Spleen (tissue), 11 donors: ENCODE results near the gene DNMBP. TPM values are rescaled to one million over a fixed set of nuclear protein-coding genes. Genes with fewer than 3 reads are reported as not detected.
"Not testable (repeated sequence)": the region's sequence is repeated elsewhere in the genome, so short reads cannot be mapped to it uniquely, and the experiment has no call there.

Experiments
- DNase-seq: peaks from one replicate; pipeline ENCODE4 v3.0.0-alpha.2; 2020
- H3K27ac ChIP-seq, 8 donors: fragments of 200-600 bp; sonication (generic) in 7 of 8; 1 replicate in 4 of 8; 2 replicates in 4 of 8; pipeline versions ENCODE4 v1.5.0 to v1.8.0; 2016 to 2021; ENCODE audit warnings: inconsistent platforms in 4 of 8, mild to moderate bottlenecking in 4 of 8, moderate library complexity in 1 of 8
- H3K27me3 ChIP-seq, 7 donors: fragments of 200-600 bp; sonication (generic) in 6 of 7; replicated peaks in 1 of 7; 1 replicate in 4 of 7; 2 replicates in 3 of 7; pipeline versions ENCODE4 v1.5.0 to v1.8.0; 2016 to 2021; ENCODE audit warnings: inconsistent platforms in 3 of 7, mild to moderate bottlenecking in 1 of 7
- H3K36me3 ChIP-seq, 6 donors: fragments of 200-600 bp; sonication (generic) in 5 of 6; 1 replicate in 4 of 6; 2 replicates in 2 of 6; pipeline versions ENCODE4 v1.5.0 to v1.8.0; 2016 to 2021; ENCODE audit warnings: inconsistent platforms in 2 of 6
- H3K4me1 ChIP-seq, 6 donors: fragments of 200-600 bp; sonication (generic) in 5 of 6; 1 replicate in 3 of 6; 2 replicates in 3 of 6; pipeline versions ENCODE4 v1.5.0 to v1.8.0; 2016 to 2021; ENCODE audit warnings: inconsistent platforms in 3 of 6
- H3K4me3 ChIP-seq, 8 donors: fragments of 200-600 bp; sonication (generic) in 7 of 8; 1 replicate in 4 of 8; 2 replicates in 4 of 8; pipeline versions ENCODE4 v1.5.0 to v1.8.0; 2016 to 2021; ENCODE audit warnings: inconsistent platforms in 4 of 8, mild to moderate bottlenecking in 4 of 8, moderate library complexity in 2 of 8
- H3K9me3 ChIP-seq, 8 donors: fragments of 200-600 bp; sonication (generic) in 7 of 8; 1 replicate in 4 of 8; 2 replicates in 4 of 8; pipeline versions ENCODE4 v1.5.0 to v1.8.0; 2016 to 2021; ENCODE audit warnings: inconsistent platforms in 4 of 8
- CTCF ChIP-seq, 11 experiments: fragments of 200-600 bp in 7 of 11; fragments of 450-650 bp in 4 of 11; sonication (generic) in 4 of 11; IDR thresholded peaks in 8 of 11; conservative IDR thresholded peaks in 3 of 11; 1 replicate in 7 of 11; 2 replicates in 4 of 11; pipeline versions ENCODE4 v1.4.0 to v1.8.0; 2016 to 2021; ENCODE audit warnings: antibody characterized with exemption in 11 of 11, inconsistent platforms in 4 of 11, mild to moderate bottlenecking in 1 of 11
- POLR2A ChIP-seq, 3 donors: fragments of 450-650 bp; IDR thresholded peaks; one replicate each; pipeline ENCODE4 v1.5.1; 2017; ENCODE audit warnings: antibody characterized with exemption in 3 of 3, mild to moderate bottlenecking in 1 of 3
- POLR2AphosphoS5 ChIP-seq, 3 donors: sonication (generic); formaldehyde crosslinking; IDR thresholded peaks; one replicate each; pipeline ENCODE4 v1.5.1; 2017; ENCODE audit warnings: antibody characterized with exemption in 3 of 3
- WGBS, 5 donors: extraction: QIAGEN DNeasy Blood & Tissue Kit in 3 of 5; methylation state at CpG; one replicate each; pipeline versions ENCODE4 v1.1.5 to v1.1.7; 2013 to 2018; 5-methylcytosine and 5-hydroxymethylcytosine counted together
- intact Hi-C: fragments of 100-400 bp; cut with DNase I; formaldehyde crosslinking; loops from one replicate; pipeline ENCODE4 v1.15.0; 2023; ENCODE audit warnings: low total_unique reads
- polyA plus RNA-seq, 3 donors: library from polyadenylated mRNA; stranded (reverse); fragments of 200-250 nt; gene quantifications; one replicate each; pipeline ENCODE4 v1.2.1, GENCODE V29; 2013
- total RNA-seq, 7 donors: library from RNA; depleted of rRNA in 3 of 7; stranded (reverse); fragments of >200 nt in 3 of 7; fragmentation: NEBNext Ultra II Directional in 4 of 7; extraction: Animal tissue kit (Norgen Biotek cat#: 25700) in 4 of 7; gene quantifications; one replicate each; pipeline versions ENCODE4 v1.1.0 to v1.2.1, GENCODE V29; 2016 to 2021
- donor health status: healthy with polysubstance abuse.
- donor health status: DM: no; HTN: no; CAD: no; lungs with moderate emphysema.
- donor health status: DM: no; HTN: no; CAD: no.
- donor health status: Bipolar disorder and iron deficiency.
- donor health status: healthy.
- donor health status: DM: no; HTN: no; CAD: no.
- donor health status: DM: yes; HTN: yes; CAD: no.

Gene DNMBP
- total and polyA plus RNA-seq, 10 donors = 4.6 to 19.5 (median 15.9) TPM

GRCh38 chr10:99964791-99965190 lies 45.0 kb downstream of the DNMBP start:
- TF ChIP-seq POLR2AphosphoS5 (IDR thresholded peaks at IDR 0.05) (no peak), CTCF (IDR thresholded peaks at IDR 0.05 in 8 of 11, conservative IDR thresholded peaks at IDR 0.05 in 3 of 11) (no peak), POLR2A (IDR thresholded peaks at IDR 0.05) (no peak)
- no peak overlapping the region for H3K4me3 ChIP-seq
- DNase-seq = no peak
- no peaks in the 10 kb centered on the region for H3K27me3 ChIP-seq
- H3K36me3 ChIP-seq = peaks cover 0 to 48% (median 18%) of the 10 kb centered on the region in 6 donors
- 92 to 96% (median 95%) methylated on average over 7 of the region's 7 CpGs for WGBS, 5 donors
- intact Hi-C loops = no loop called here
- no peaks in the 10 kb centered on the region for H3K9me3 ChIP-seq
- H3K4me1 ChIP-seq = peaks cover 0 to 16% (median 4%) of the 10 kb centered on the region in 6 donors
- H3K27ac ChIP-seq = peak overlapping the region in 4 of 8 donors; percentile 4 to 55 (median 24)

- H3K9me3 ChIP-seq, H3K4me3 ChIP-seq, H3K27me3 ChIP-seq, intact Hi-C loops, DNase-seq: not testable (repeated sequence)
- peaks cover 0 to 16% (median 4%) of the 10 kb centered on the region in 6 donors for H3K4me1 ChIP-seq
- peak overlapping the region in 6 of 8 donors; percentile 10 to 55 (median 32) for H3K27ac ChIP-seq
- H3K36me3 ChIP-seq = peaks cover 0 to 37% (median 9%) of the 10 kb centered on the region in 6 donors
- 39 to 66% (median 63%) methylated on average over 3 to 4 of the region's 7 CpGs for WGBS, 5 donors
These were observed 46.1 kb downstream of the DNMBP start for GRCh38 chr10:99963467-99964165.

GRCh38 chr10:99958806-99959205 lies 50.9 kb downstream of the DNMBP start:
- intact Hi-C loops = no loop called here
- TF ChIP-seq CTCF (IDR thresholded peaks at IDR 0.05 in 8 of 11, conservative IDR thresholded peaks at IDR 0.05 in 3 of 11) (no peak), POLR2AphosphoS5 (IDR thresholded peaks at IDR 0.05) (no peak), POLR2A (IDR thresholded peaks at IDR 0.05) (no peak)
- peaks cover 0 to 2% (median under 1%) of the 10 kb centered on the region in 6 donors for H3K4me1 ChIP-seq
- H3K4me3 ChIP-seq = no peak overlapping the region
- H3K27me3 ChIP-seq = no peaks in the 10 kb centered on the region
- no peak overlapping the region for H3K27ac ChIP-seq
- DNase-seq = no peak
- 87 to 96% (median 92%) methylated on average over 6 of the region's 6 CpGs for WGBS, 5 donors
- H3K36me3 ChIP-seq = peaks cover 0 to 40% (median 28%) of the 10 kb centered on the region in 6 donors
- no peaks in the 10 kb centered on the region for H3K9me3 ChIP-seq

GRCh38 chr10:99958302-99958701 lies 51.4 kb downstream of the DNMBP start:
- no peaks in the 10 kb centered on the region for H3K27me3 ChIP-seq
- no peaks in the 10 kb centered on the region for H3K9me3 ChIP-seq
- 70 to 84% (median 73%) methylated on average over 2 of the region's 2 CpGs for WGBS, 5 donors
- H3K4me1 ChIP-seq = no peaks in the 10 kb centered on the region
- intact Hi-C loops = no loop called here
- DNase-seq = no peak
- H3K27ac ChIP-seq = no peak overlapping the region
- H3K36me3 ChIP-seq = peaks cover 0 to 45% (median 28%) of the 10 kb centered on the region in 6 donors
- no peak for TF ChIP-seq CTCF (IDR thresholded peaks at IDR 0.05 in 8 of 11, conservative IDR thresholded peaks at IDR 0.05 in 3 of 11)
- no peak for TF ChIP-seq POLR2AphosphoS5 (IDR thresholded peaks at IDR 0.05)
- no peak for TF ChIP-seq POLR2A (IDR thresholded peaks at IDR 0.05)
- H3K4me3 ChIP-seq = no peak overlapping the region

GRCh38 chr10:99953510-99953909 lies 56.2 kb downstream of the DNMBP start:
- intact Hi-C loops, H3K27me3 ChIP-seq, H3K4me3 ChIP-seq, H3K27ac ChIP-seq, H3K4me1 ChIP-seq, DNase-seq: not testable (repeated sequence)
- Histone ChIP-seq H3K9me3 (peaks cover 0 to 26% (median 17%) of the 10 kb centered on the region in 8 donors), H3K36me3 (peaks cover 0 to 79% (median 42%) of the 10 kb centered on the region in 6 donors)
- WGBS, 5 donors = 83 to 94% (median 90%) methylated on average over 3 of the region's 3 CpGs
